ENCODE measurements around the gene BPI. TPM values are rescaled to one million over a fixed set of nuclear protein-coding genes. Genes with fewer than 3 reads are reported as not detected.
A peak's percentile ranks its signal among the peaks of the same experiment; 100 is the strongest.
"Not testable (repeated sequence)": the region's sequence is repeated elsewhere in the genome, so short reads cannot be mapped to it uniquely, and the experiment has no call there.

BPI gene
- total RNA-seq, 1 donor from 2014 or later = not detected

DNA sequence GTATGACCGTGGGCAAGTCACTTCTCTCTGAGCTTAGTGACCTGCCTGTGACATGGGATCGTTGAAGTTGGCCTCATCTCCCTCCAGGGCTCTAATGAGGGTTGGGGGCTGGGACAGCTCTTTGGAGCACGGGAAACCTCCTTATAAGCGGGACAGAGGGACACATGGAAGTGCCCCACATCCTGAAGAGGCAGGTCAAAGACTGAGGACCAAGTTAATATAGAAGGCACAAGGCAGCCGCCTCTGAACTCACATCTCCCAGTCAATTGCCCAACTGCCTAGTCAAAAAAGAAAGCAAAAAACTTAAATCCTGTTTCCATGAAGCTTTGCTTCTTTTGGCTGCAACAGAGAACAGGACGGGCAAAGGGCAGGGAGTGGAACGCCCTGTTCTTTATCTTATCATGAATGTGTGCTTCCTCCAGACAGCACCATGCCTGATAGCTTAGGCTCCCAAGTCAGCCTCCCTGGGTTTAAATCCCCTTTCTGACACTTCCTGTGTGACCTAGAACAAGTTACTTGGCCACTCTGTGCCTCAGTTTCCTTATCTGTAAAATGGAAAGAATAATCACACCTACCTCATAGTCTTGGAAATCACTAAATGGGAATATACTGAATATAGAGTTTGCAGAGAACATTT is 69.4 kb downstream of the BPI start:
- Histone ChIP-seq H3K27ac (peak overlapping the region in 1 of 2 donors; percentile 8), H3K4me3 (no peak overlapping the region), H3K4me1 (no peaks in the 10 kb centered on the region), H3K27me3 (no peaks in the 10 kb centered on the region), H3K36me3 (no peaks in the 10 kb centered on the region), H3K9me3 (no peaks in the 10 kb centered on the region)
- TF ChIP-seq CTCF (IDR thresholded peaks at IDR 0.05) = no peak
- no peak for DNase-seq (ENCODE audit: low spot score in 2 of 2)
- intact Hi-C loops (cut with DNase I) = no loop called here

GRCh38 chr20:38373898-38374297 is 69.9 kb downstream of the BPI start:
- no peak overlapping the region for H3K27ac ChIP-seq
- H3K27me3 ChIP-seq = no peaks in the 10 kb centered on the region
- no peaks in the 10 kb centered on the region for H3K4me1 ChIP-seq
- no peaks in the 10 kb centered on the region for H3K9me3 ChIP-seq
- TF ChIP-seq CTCF (IDR thresholded peaks at IDR 0.05) = no peak
- intact Hi-C loops (cut with DNase I) = no loop called here
- no peak overlapping the region for H3K4me3 ChIP-seq
- no peaks in the 10 kb centered on the region for H3K36me3 ChIP-seq
- DNase-seq (ENCODE audit: low spot score in 2 of 2) = no peak

DNA sequence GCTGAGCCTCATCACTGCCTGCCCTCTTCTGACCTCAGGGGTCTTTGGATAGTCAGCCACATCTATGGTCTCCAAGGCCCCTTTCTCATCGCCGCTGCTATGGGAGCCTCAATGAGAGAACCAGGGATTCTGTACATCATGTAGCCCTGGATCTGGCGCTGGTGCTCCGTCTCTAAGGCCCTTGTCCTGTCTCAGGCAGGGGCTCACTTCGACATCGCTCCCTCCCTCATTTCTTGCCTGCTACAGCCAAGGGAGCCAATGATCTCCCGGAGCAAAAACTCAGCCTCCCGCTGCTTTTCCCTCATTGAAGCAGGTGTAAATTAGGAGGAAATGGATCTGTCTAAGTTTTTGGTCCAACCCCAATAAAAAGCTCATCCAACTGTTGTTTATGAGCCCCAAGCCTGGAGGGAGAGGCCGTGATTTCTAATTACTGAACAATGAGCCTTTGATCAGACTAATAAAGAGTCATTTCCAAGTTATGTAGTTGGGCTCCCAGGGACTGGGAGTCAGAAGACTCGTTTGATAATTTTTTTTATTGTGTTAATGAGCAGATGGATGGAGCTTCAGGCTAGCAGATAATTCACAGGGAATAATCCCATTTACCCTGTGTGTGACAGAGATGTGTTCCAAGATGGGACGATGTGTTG is 73.2 kb downstream of the BPI start:
- no peak for TF ChIP-seq CTCF (IDR thresholded peaks at IDR 0.05)
- Histone ChIP-seq H3K27ac (no peak overlapping the region), H3K4me3 (no peak overlapping the region), H3K27me3 (no peaks in the 10 kb centered on the region), H3K36me3 (no peaks in the 10 kb centered on the region), H3K4me1 (no peaks in the 10 kb centered on the region), H3K9me3 (no peaks in the 10 kb centered on the region)
- no peak for DNase-seq (ENCODE audit: low spot score in 2 of 2)
- intact Hi-C loops (cut with DNase I) = no loop called here

DNA sequence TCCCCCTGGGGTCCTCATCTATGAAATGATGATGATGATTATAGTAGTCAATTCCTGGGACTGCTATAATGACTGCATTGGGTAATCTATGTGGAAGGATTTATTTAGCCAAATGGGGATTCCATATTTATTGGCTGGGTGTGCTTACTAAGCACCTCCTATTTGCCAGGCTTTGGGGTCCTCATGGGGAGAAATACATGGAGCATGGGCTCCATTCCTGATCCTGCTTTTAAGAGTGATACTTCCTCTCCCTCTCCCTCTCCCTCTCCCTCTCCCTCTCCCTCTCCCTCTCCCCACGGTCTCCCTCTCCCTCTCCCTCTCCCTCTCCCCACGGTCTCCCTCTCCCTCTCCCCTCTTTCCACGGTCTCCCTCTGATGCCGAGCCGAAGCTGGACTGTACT is 73.9 kb downstream of the BPI start:
- H3K9me3 ChIP-seq; H3K27ac ChIP-seq; intact Hi-C loops (cut with DNase I); DNase-seq (ENCODE audit: low spot score in 2 of 2); H3K27me3 ChIP-seq; H3K4me1 ChIP-seq; H3K4me3 ChIP-seq; H3K36me3 ChIP-seq: not testable (repeated sequence)

- no peaks in the 10 kb centered on the region for H3K9me3 ChIP-seq
- intact Hi-C loops (cut with DNase I) = no loop called here
- no peak for TF ChIP-seq CTCF (IDR thresholded peaks at IDR 0.05)
- H3K4me3 ChIP-seq = no peak overlapping the region
- H3K4me1 ChIP-seq = no peaks in the 10 kb centered on the region
- H3K36me3 ChIP-seq = no peaks in the 10 kb centered on the region
- H3K27ac ChIP-seq = no peak overlapping the region
- no peaks in the 10 kb centered on the region for H3K27me3 ChIP-seq
- DNase-seq (ENCODE audit: low spot score in 2 of 2) = no peak
These were observed 79.2 kb downstream of the BPI start for GRCh38 chr20:38383147-38383546.

GRCh38 chr20:38386004-38386403 is 82.0 kb downstream of the BPI start:
- Histone ChIP-seq H3K36me3 (no peaks in the 10 kb centered on the region), H3K27ac (no peak overlapping the region), H3K4me3 (no peak overlapping the region), H3K27me3 (no peaks in the 10 kb centered on the region), H3K4me1 (no peaks in the 10 kb centered on the region), H3K9me3 (no peaks in the 10 kb centered on the region)
- intact Hi-C loops (cut with DNase I) = no loop called here
- TF ChIP-seq CTCF (IDR thresholded peaks at IDR 0.05) = no peak
- DNase-seq (ENCODE audit: low spot score in 2 of 2) = no peak
